ENCODE results near the gene YEATS2.
"Not testable (repeated sequence)": the region's sequence is repeated elsewhere in the genome, so short reads cannot be mapped to it uniquely, and the experiment has no call there.

DNA sequence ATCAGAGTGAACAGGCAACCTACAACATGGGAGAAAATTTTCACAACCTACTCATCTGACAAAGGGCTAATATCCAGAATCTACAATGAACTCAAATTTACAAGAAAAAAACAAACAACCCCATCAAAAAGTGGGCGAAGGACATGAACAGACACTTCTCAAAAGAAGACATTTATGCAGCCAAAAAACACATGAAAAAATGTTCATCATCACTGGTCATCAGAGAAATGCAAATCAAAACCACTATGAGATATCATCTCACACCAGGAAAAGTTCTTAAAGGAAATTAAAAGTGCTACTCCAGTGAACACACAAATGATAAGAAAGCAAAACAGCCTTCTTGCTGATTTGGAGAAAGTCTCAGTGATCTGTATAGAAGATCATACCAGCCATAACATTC lies 42.6 kb downstream of the YEATS2 start:
- TF ChIP-seq, protein P1, sequence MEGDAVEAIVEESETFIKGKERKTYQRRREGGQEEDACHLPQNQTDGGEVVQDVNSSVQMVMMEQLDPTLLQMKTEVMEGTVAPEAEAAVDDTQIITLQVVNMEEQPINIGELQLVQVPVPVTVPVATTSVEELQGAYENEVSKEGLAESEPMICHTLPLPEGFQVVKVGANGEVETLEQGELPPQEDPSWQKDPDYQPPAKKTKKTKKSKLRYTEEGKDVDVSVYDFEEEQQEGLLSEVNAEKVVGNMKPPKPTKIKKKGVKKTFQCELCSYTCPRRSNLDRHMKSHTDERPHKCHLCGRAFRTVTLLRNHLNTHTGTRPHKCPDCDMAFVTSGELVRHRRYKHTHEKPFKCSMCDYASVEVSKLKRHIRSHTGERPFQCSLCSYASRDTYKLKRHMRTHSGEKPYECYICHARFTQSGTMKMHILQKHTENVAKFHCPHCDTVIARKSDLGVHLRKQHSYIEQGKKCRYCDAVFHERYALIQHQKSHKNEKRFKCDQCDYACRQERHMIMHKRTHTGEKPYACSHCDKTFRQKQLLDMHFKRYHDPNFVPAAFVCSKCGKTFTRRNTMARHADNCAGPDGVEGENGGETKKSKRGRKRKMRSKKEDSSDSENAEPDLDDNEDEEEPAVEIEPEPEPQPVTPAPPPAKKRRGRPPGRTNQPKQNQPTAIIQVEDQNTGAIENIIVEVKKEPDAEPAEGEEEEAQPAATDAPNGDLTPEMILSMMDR (IDR thresholded peaks at IDR 0.05): not testable (repeated sequence)
- not testable (repeated sequence) for TF ChIP-seq POLR2A (IDR thresholded peaks at IDR 0.05)

All from right lobe of liver (tissue), 4 donors.